NCI-H187 (cell line): Measurements from ENCODE around the gene SLC9A5.

Experiments used
- DNase-seq, 2 experiments: peaks; one replicate each; lab custom pipeline; 2025; lab: John Stamatoyannopoulos, UW

SLC9A5 gene

GRCh38 chr16:67241008-67241900 is 7.5 kb upstream of the SLC9A5 start:
- no peak for DNase-seq

- no peak for DNase-seq
Measured at GRCh38 chr16:67242138-67242730, 6.5 kb upstream of the SLC9A5 start.

DNA sequence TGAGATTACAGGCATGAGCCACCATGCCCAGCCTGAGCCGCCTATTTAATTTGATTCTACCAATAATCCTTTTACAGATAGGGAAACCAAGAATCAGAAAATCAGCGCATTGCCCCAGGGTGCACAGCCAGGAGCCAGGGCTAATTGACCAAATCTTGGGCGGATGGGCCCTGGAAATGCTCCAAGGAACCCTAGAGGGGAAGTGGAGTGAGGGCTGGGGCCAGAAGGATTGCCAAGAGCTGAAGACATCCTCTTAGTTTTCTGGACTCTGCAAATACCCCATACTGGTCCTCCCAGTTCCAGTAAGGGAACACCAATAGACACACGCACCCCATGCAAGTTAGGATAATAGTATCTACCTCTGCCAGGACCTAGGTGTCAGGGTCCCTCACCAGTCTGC is 5.3 kb upstream of the SLC9A5 start:
- no peak for DNase-seq

- DNase-seq, result no peak
Measured at GRCh38 chr16:67244387-67245185, 4.2 kb upstream of the SLC9A5 start.

GRCh38 chr16:67245186-67245585 is 3.6 kb upstream of the SLC9A5 start:
- no peak for DNase-seq

DNA sequence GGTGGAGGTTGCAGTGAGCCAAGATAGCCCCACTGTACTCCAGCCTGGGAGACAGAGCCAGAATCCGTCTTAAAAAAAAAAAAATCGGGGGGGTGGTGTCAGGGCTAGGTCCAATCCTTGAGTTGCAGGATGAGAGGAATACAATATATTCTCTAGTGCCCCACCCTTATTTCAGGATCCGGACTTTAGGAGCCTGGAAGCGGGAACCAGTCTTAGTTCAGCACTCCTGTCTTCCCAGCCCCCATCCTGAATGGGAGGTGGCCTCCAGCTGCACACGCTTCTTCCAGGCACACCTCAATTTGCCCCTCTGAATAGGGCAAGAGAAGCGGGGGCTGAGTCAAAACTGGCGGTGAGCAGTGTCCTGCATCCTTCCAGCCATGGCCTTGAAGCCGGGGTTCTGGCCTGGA is 3.1 kb upstream of the SLC9A5 start:
- DNase-seq, result no peak

GRCh38 chr16:67246081-67246755 is 2.6 kb upstream of the SLC9A5 start:
- DNase-seq, result no peak

- DNase-seq, result peak; percentile 42 to 54
Measured at GRCh38 chr16:67246756-67247191, 2.0 kb upstream of the SLC9A5 start.

GRCh38 chr16:67247192-67248072 is 1.3 kb upstream of the SLC9A5 start, which contains the start of gene FHOD1:
Gene FHOD1 (minus strand): TSS chr16:67247481. CDS start chr16:67247410, 71 bp downstream.
- peak; percentile 55 to 81 for DNase-seq

GRCh38 chr16:67248073-67248400 is 742 bp upstream of the SLC9A5 start:
- DNase-seq, result no peak

DNA sequence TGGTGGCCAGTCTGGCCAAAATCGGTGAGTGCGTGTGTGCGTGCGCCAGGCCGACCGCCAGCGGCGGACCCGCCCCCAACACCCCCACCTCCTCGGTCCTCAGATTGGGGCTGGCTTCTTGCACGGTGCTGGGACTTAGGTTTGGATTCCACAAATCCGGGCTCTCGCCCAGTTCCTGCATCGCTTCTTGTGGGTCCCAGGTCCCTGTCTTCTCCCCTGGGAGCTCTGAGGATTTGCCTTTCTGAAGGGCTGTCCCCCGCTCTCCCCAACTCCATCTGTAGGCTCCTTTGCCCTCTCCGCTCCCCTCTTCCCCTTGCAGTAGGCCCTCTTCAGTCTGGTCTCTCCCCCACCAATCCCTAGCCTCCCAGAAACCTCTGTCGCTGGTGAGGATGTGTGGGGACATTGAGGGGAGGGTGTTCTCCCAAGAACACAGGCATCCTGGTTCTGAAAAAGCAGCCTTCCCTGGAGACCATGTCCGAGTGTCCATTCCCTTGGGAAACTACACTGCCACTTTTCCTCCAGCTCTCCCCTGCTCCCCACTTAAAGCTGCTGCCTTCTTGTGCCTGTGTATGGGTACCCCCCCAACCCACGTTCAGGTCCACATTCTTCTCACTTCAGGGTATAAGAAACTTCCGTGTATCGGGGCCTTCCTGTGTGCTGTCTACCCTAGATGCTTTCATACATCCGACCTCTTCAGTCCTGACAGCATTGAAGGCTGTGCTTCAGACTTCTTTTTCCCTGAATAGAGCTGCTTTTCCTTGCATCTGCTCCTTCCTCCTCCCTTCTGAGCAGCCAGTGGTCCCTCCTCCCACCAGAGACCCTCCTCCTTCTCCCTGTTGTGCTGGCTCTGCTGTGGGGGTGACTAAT is 632 bp downstream of the SLC9A5 start:
- no peak for DNase-seq

GRCh38 chr16:67250045-67250327 is 1.2 kb downstream of the SLC9A5 start:
- no peak for DNase-seq

- no peak for DNase-seq
Measured at GRCh38 chr16:67252609-67253497, 4.1 kb downstream of the SLC9A5 start.

DNA sequence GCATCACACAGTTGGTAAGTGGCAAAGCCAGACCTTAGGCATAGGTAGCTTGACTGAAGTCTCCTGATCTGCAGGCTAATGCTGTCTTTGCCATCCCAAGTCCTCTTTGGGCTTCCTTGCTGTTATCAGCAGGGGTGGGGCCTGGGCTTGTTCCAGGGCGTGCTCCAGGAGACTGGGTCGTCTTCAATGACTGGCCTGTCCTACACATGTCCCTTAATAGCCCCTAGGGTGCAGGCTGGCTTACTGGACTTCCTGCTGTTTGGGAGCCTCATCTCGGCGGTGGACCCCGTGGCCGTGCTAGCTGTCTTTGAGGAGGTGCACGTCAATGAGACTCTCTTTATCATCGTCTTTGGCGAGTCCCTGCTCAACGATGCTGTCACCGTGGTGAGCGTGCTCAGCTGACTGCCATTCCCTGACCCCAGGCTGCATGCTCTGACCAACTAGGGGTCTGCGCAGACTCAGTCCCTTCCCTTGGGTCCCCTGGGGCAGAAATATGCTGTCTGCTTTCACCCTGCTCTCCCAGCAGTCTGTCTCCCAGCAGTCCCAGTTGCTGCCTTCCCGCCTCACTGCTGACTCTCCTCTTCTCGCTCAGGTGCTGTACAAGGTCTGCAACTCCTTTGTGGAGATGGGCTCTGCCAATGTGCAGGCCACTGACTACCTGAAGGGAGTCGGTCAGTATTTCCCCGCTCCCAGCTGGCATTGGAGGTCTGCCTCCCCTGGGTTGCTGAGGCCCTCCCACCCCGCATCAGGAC is 6.2 kb downstream of the SLC9A5 start:
- DNase-seq, result no peak

- no peak for DNase-seq
Measured at GRCh38 chr16:67255553-67256221, 6.9 kb downstream of the SLC9A5 start.

DNA sequence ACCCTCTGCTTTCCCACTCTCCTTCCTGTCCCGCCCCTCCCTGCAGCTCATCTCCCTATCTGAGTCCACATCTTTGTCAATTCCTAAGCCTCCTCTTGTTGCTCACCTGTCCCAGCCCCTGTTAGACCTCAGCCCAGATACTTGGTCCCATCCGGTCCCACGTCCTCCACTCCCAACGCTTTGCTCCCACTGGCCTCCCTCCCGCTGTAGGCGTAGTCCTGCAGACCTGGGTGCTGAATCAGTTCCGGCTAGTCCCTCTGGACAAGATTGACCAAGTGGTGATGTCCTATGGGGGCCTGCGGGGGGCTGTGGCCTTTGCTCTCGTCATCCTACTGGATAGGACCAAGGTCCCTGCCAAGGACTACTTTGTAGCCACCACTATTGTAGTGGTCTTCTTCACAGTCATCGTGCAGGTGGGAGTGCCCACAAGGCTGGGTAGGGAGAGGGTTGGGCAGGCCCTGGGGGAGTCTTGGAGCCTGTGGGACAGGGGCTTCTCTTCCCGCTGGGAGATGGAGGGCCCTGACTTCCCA is 8.0 kb downstream of the SLC9A5 start:
- no peak for DNase-seq

DNA sequence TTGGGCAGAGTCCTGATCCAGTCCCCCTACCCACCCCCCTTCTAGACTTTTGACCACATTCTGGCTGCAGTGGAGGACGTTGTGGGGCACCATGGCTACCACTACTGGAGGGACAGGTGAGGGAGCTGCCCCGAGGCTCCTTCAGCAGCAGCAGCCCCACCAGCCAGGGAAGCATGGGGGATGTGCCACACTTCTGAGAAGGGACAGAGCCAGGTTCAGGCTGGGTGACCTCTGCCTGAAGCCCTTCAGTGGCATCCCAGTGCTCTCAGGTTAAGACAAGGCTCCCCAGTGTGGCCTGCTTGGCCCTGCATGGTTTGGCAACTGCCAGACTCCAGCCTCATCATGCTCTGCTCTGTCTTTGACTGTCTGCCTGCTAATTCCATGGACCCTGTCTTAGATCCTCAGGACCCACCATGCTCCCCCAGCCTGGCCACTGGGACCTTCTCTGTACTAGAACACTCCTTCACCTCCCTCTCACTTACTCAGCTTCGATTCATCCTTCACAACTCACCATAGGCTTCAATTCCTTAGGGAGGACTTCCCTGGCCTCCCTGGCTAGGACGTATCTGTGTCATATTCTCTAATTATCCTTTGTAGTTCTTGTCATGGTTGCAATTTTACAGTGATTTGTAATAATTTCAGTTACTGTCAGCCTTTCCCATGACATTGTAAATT is 8.8 kb downstream of the SLC9A5 start:
- no peak for DNase-seq
